ENCODE measurements around the gene JOSD1.

DNA sequence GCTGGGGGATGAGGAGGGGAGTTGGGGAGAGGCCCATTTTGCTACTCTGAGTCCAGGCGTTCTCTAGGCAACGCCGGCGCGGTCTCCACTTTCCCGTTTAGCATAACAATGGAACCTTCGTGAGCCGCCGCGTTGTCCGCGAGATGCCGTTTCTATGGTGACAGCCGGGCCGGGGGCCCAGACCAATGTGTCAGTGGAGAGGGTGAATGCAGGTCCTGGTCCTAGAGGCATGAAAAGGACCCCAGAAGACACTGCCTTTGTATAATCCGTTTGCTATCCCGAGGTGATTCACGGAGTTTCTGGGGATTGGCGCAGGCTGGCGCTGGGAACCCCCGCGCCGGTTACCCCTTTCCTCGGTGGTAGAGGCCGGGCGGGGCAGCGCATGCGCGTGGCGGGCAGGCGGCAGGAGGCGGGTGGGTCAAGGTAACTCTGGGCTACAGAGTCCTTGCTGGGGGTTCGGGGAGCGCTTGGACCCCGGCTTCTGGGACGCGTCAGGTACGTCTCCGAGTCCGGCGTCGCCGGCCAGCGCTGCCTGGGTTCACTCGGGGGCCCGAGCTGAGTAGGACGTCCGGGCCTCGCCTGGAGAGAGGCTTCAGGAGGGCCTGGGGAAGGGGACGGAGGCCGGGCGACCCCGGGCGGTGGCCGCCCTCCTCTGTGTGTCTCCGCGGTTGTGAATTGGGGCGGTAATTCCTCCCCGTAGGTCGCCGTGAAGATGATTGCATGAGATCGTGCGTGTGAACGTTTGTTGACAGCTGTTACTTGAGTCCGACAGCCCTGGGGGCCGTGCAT is 44.3 kb downstream of the JOSD1 start, which contains the start of the genes CBY1 and FAM227A:
- TF ChIP-seq, protein P1, sequence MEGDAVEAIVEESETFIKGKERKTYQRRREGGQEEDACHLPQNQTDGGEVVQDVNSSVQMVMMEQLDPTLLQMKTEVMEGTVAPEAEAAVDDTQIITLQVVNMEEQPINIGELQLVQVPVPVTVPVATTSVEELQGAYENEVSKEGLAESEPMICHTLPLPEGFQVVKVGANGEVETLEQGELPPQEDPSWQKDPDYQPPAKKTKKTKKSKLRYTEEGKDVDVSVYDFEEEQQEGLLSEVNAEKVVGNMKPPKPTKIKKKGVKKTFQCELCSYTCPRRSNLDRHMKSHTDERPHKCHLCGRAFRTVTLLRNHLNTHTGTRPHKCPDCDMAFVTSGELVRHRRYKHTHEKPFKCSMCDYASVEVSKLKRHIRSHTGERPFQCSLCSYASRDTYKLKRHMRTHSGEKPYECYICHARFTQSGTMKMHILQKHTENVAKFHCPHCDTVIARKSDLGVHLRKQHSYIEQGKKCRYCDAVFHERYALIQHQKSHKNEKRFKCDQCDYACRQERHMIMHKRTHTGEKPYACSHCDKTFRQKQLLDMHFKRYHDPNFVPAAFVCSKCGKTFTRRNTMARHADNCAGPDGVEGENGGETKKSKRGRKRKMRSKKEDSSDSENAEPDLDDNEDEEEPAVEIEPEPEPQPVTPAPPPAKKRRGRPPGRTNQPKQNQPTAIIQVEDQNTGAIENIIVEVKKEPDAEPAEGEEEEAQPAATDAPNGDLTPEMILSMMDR (IDR thresholded peaks at IDR 0.05) = no peak
- TF ChIP-seq ZFX (IDR thresholded peaks at IDR 0.05; ENCODE audit: borderline replicate concordance) = no peak

Data from 22Rv1 (cell line).